GM12878 (cell line): ENCODE results near the gene CLK4. TPM values are rescaled to one million over a fixed set of nuclear protein-coding genes. Genes with fewer than 3 reads are reported as not detected.

ENCODE experiments used
- ATAC-seq: fragments of 200-7000 bp; cut with Tn5 transposase; 3 replicates; pipeline ENCODE4 v1.9.1; 2020; ENCODE audit warnings: mild to moderate bottlenecking, moderate library complexity
- BruUV-seq: library from RNA; stranded (reverse); fragments of 400-500 nt; replicated peaks from 2 replicates; lab custom pipeline; 2021; lab: Mats Ljungman, UMichigan
- CTCF ChIA-PET: fragments of 300-600 bp; sonication (Branson Sonifier 250); formaldehyde crosslinking; extraction: SDS; loops from one replicate; lab custom pipeline; 2021; ENCODE audit warnings: inconsistent platforms; lab: Yijun Ruan, JAX
- POLR2A ChIA-PET: fragments of 350-600 bp; formaldehyde crosslinking; extraction: SDS; loops from one replicate; lab custom pipeline; 2021; ENCODE audit warnings: inconsistent platforms; lab: Charles Lee
- RAD21 ChIA-PET: fragments of 300-600 bp; sonication (Branson Sonifier 250); formaldehyde crosslinking; loops from one replicate; lab custom pipeline; 2023; ENCODE audit warnings: antibody characterized with exemption; ENCODE audit not compliant: unreplicated experiment; lab: Charles Lee
- SMC1A ChIA-PET: fragments of 300-600 bp; sonication (Branson Sonifier 250); formaldehyde crosslinking; loops from one replicate; lab custom pipeline; 2023; ENCODE audit not compliant: unreplicated experiment, uncharacterized antibody; lab: Charles Lee
- DNase-seq: peaks from one replicate; pipeline ENCODE4 v3.0.0-alpha.2; 2011; ENCODE audit warnings: low read depth, low spot score
- FAIRE-seq: peaks from 3 replicates; lab custom pipeline; 2011; peaks lifted over from hg19 to GRCh38; lab: Jason Lieb, UNC
- H2AFZ ChIP-seq: 2 replicates; pipeline ENCODE4 v1.6.0; 2011; ENCODE audit warnings: low read depth, low read length, control low read depth; ENCODE audit not compliant: control insufficient read depth
- H3K27ac ChIP-seq: 2 replicates; pipeline ENCODE4 v1.5.1; 2011; ENCODE audit warnings: control low read depth; ENCODE audit not compliant: control insufficient read depth, insufficient read depth
- H3K27me3 ChIP-seq, 2 experiments: replicated peaks in 1 of 2; 2 replicates each; pipeline versions ENCODE4 v1.6.0 to v1.6.1; 2011; ENCODE audit warnings: low read length in 1 of 2; ENCODE audit not compliant: control insufficient read depth in 2 of 2, insufficient read depth in 2 of 2
- H3K36me3 ChIP-seq, 2 experiments: 2 replicates each; pipeline ENCODE4 v1.5.1; 2011; ENCODE audit warnings: low read length in 1 of 2; ENCODE audit not compliant: control insufficient read depth in 2 of 2, insufficient read depth in 2 of 2
- H3K4me1 ChIP-seq: 2 replicates; pipeline ENCODE4 v1.6.1; 2011; ENCODE audit warnings: mild to moderate bottlenecking, low read length, moderate library complexity, mixed read lengths; ENCODE audit not compliant: control insufficient read depth, insufficient read depth
- H3K4me2 ChIP-seq: 2 replicates; pipeline ENCODE4 v1.6.0; 2011; ENCODE audit warnings: control low read depth; ENCODE audit not compliant: control insufficient read depth, insufficient read depth
- H3K4me3 ChIP-seq: fragments of 200-600 bp; sonication (generic); 2 replicates; pipeline ENCODE4 v1.5.1; 2016
- H3K79me2 ChIP-seq: 2 replicates; pipeline ENCODE4 v1.6.0; 2011; ENCODE audit warnings: low read length; ENCODE audit not compliant: control insufficient read depth, insufficient read depth
- H3K9ac ChIP-seq: 2 replicates; pipeline ENCODE4 v1.8.0; 2011; ENCODE audit warnings: low read length, control low read depth, mixed read lengths; ENCODE audit not compliant: control insufficient read depth, insufficient read depth
- H3K9me3 ChIP-seq: replicated peaks from 3 replicates; pipeline ENCODE4 v1.5.1; 2011; ENCODE audit warnings: mild to moderate bottlenecking, low read length; ENCODE audit not compliant: control insufficient read depth, insufficient read depth
- H4K20me1 ChIP-seq: 2 replicates; pipeline ENCODE4 v1.6.0; 2011; ENCODE audit not compliant: control insufficient read depth, insufficient read depth
- DPF2 ChIP-seq: fragments of 450-650 bp; IDR thresholded peaks from 2 replicates; pipeline ENCODE4 v1.6.1; 2017; ENCODE audit warnings: mild to moderate bottlenecking
- GATAD2B ChIP-seq: fragments of 450-650 bp; conservative IDR thresholded peaks from 2 replicates; pipeline ENCODE4 v1.6.1; 2017; ENCODE audit warnings: low read depth, mild to moderate bottlenecking, moderate library complexity
- MTA2 ChIP-seq: fragments of 450-650 bp; IDR thresholded peaks from 2 replicates; pipeline ENCODE4 v1.6.1; 2016; ENCODE audit warnings: low read depth, mild to moderate bottlenecking, moderate library complexity
- MYB ChIP-seq: fragments of 150-350 bp; IDR thresholded peaks from 2 replicates; pipeline ENCODE4 v1.6.1; 2014; ENCODE audit warnings: mild to moderate bottlenecking, low read depth, low read length, borderline replicate concordance
- NFYA ChIP-seq: IDR thresholded peaks from 2 replicates; pipeline ENCODE4 v1.6.1; 2011; ENCODE audit warnings: low read depth, mild to moderate bottlenecking, low read length, improper control_type of control experiment, borderline replicate concordance
- PRDM15 ChIP-seq: fragments of 450-650 bp; formaldehyde crosslinking; IDR thresholded peaks from 2 replicates; pipeline ENCODE4 v1.4.0; 2020; ENCODE audit warnings: mild to moderate bottlenecking, moderate library complexity
- RELB ChIP-seq: fragments of 450-650 bp; IDR thresholded peaks from 2 replicates; pipeline ENCODE4 v1.6.1; 2017; ENCODE audit warnings: low read depth, mild to moderate bottlenecking, moderate library complexity
- RUNX3 ChIP-seq: IDR thresholded peaks from 2 replicates; pipeline ENCODE4 v1.6.1; 2012; ENCODE audit warnings: low read length, inconsistent platforms
- WGBS: methylation state at CpG from one replicate; pipeline ENCODE4 v1.1.6; 2016; ENCODE audit warnings: low lambda C conversion rate; ENCODE audit not compliant: insufficient replicate concordance, insufficient coverage; ENCODE audit errors: missing lambda C conversion rate; 5-methylcytosine and 5-hydroxymethylcytosine counted together
- in situ Hi-C: fragments of 300-500 bp; cut with MboI; formaldehyde crosslinking; loops from 9 replicates; pipeline ENCODE4 v1.14.3; 2018; ENCODE audit warnings: mixed read lengths
- intact Hi-C: fragments of 100-400 bp; cut with micrococcal nuclease; formaldehyde crosslinking; loops from one replicate; pipeline ENCODE4 v1.14.2; 2022; ENCODE audit not compliant: unreplicated experiment
- polyA plus RNA-seq, 11 experiments: library from polyadenylated mRNA; depleted of rRNA in 4 of 11; unstranded in 6 of 11; stranded (reverse) in 5 of 11; fragments of >200 nt; fragmentation: Nextera tagmentation in 4 of 11; fragmentation: Illumina TruSeq in 1 of 11; extraction: Ambion mirVana in 4 of 11; extraction: Trizol in 1 of 11; gene quantifications; 1 replicate in 1 of 11; 2 replicates in 10 of 11; pipeline versions ENCODE4 v1.2.1 to v1.2.3, GENCODE V29; 2011 to 2016; ENCODE audit warnings: inconsistent platforms in 2 of 11, missing spikeins in 2 of 11, low read depth in 1 of 11
- total RNA-seq, 4 experiments: library from RNA; depleted of rRNA in 3 of 4; stranded (reverse); fragments of >200 nt in 3 of 4; fragmentation: Illumina TruSeq in 1 of 4; extraction: Trizol in 1 of 4; gene quantifications; 2 replicates each; pipeline versions ENCODE4 v1.2.1 to v1.2.3, GENCODE V29; 2013 to 2021

CLK4 gene
- total and polyA plus RNA-seq, 10 of the 15 experiments (the other 5 are each of a cell fraction or from before 2014, with no cell fraction given) = 13.6 to 47.9 (median 19.1) TPM

GRCh38 chr5:178662541-178662860, 35.7 kb upstream of the CLK4 start:
- H4K20me1 ChIP-seq = no peaks in the 10 kb centered on the region
- ChIA-PET RAD21 (no interaction called here), SMC1A (no interaction called here), POLR2A (no interaction called here), CTCF (no interaction called here)
- no peak overlapping the region for H2AFZ ChIP-seq
- H3K36me3 ChIP-seq = no peaks in the 10 kb centered on the region
- no TSS peak for BruUV-seq
- no peaks in the 10 kb centered on the region for H3K4me1 ChIP-seq
- no peak for ATAC-seq
- 46% methylated on average over 10 of the region's 10 CpGs for WGBS
- H3K27ac ChIP-seq = no peak overlapping the region
- no peak overlapping the region for H3K4me2 ChIP-seq
- intact Hi-C loops (no loop called here), in situ Hi-C loops (no loop called here)
- no peak overlapping the region for H3K9ac ChIP-seq
- TF ChIP-seq MTA2 (no peak), RELB (no peak), DPF2 (no peak), RUNX3 (no peak), PRDM15 (no peak), MYB (no peak), NFYA (no peak), GATAD2B (no peak)
- H3K9me3 ChIP-seq = peaks cover 4% of the 10 kb centered on the region; the same call in 2 of the 3 replicates
- no peaks in the 10 kb centered on the region for H3K27me3 ChIP-seq
- DNase-seq = no peak
- no peak overlapping the region for H3K4me3 ChIP-seq
- H3K79me2 ChIP-seq = no peaks in the 10 kb centered on the region
- FAIRE-seq = no peak
